BLaER1 treated with 17β-estradiol and CSF1 and Interleukin-3, amounts not matched to agents 10 nM and 100 nM (cell line): ENCODE measurements around the gene PDE11A.

ENCODE experiments used
- H3K27ac ChIP-seq, 11 experiments: shearing (Covaris generic); formaldehyde crosslinking; 2 replicates each; pipeline ENCODE4 v1.8.1; 2022
- H3K27me3 ChIP-seq, 11 experiments: shearing (Covaris generic); formaldehyde crosslinking; 2 replicates each; pipeline ENCODE4 v1.8.1; 2022
- H3K36me3 ChIP-seq, 11 experiments: shearing (Covaris generic); formaldehyde crosslinking; 2 replicates each; pipeline ENCODE4 v1.8.1; 2022
- H3K4me1 ChIP-seq, 10 experiments: shearing (Covaris generic); formaldehyde crosslinking; 2 replicates each; pipeline ENCODE4 v1.8.1; 2022
- H3K4me2 ChIP-seq, 11 experiments: shearing (Covaris generic); formaldehyde crosslinking; 2 replicates each; pipeline ENCODE4 v1.8.1; 2022
- H3K4me3 ChIP-seq, 10 experiments: shearing (Covaris generic); formaldehyde crosslinking; 2 replicates each; pipeline ENCODE4 v1.8.1; 2022
- H3K9ac ChIP-seq, 11 experiments: shearing (Covaris generic); formaldehyde crosslinking; 2 replicates each; pipeline ENCODE4 v1.8.1; 2022
- H3K9me3 ChIP-seq, 11 experiments: shearing (Covaris generic); formaldehyde crosslinking; replicated peaks in 1 of 11; 2 replicates each; pipeline ENCODE4 v1.8.1; 2022
- H4K20me1 ChIP-seq, 11 experiments: shearing (Covaris generic); formaldehyde crosslinking; 2 replicates each; pipeline ENCODE4 v1.8.1; 2022
- Cebpa-rat ChIP-seq, 11 experiments: shearing (Covaris generic); IDR thresholded peaks; 2 replicates each; pipeline ENCODE4 v1.8.1; 2022

Gene PDE11A

GRCh38 chr2:177746358-177746757, 326.2 kb downstream of the PDE11A start:
- Histone ChIP-seq H4K20me1 (no peaks in the 10 kb centered on the region), H3K9me3 (no peaks in the 10 kb centered on the region), H3K27me3 (no peaks in the 10 kb centered on the region), H3K27ac (no peak overlapping the region), H3K4me1 (peaks cover 0 to 6% (median 0%) of the 10 kb centered on the region in 10 experiments; a peak in 1 of 20 replicates), H3K4me2 (no peak overlapping the region), H3K9ac (no peak overlapping the region), H3K4me3 (no peak overlapping the region), H3K36me3 (no peaks in the 10 kb centered on the region)
- no peak for TF ChIP-seq Cebpa-rat (IDR thresholded peaks at IDR 0.05)

DNA sequence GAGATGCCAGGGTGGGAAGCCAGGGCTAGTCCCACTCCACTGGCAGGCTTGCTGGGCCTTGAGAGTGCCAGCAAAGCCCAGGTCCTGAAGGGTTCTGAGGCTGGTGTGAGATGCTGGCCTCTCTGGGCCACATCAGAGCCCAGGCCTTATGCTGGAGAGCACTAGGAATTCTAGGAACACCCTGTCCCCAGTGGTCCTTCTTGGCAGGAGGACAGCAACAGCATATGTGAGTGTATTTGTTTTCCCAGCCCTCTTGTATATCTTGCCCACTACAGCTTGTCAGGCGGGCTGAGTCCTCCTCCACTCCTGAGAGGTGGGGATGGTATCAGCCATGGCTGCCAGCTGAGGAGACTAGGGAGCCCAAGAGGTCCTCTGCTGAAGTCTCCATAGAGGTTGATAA, 327.0 kb downstream of the PDE11A start:
- H3K4me1 ChIP-seq, result peaks cover 0 to 6% (median 0%) of the 10 kb centered on the region in 10 experiments; a peak in 1 of 20 replicates
- H3K9me3 ChIP-seq, result no peaks in the 10 kb centered on the region
- TF ChIP-seq Cebpa-rat (IDR thresholded peaks at IDR 0.05), result no peak
- no peaks in the 10 kb centered on the region for H3K27me3 ChIP-seq
- no peaks in the 10 kb centered on the region for H4K20me1 ChIP-seq
- H3K4me2 ChIP-seq, result no peak overlapping the region
- H3K27ac ChIP-seq, result no peak overlapping the region
- no peak overlapping the region for H3K9ac ChIP-seq
- no peak overlapping the region for H3K4me3 ChIP-seq
- H3K36me3 ChIP-seq, result no peaks in the 10 kb centered on the region

DNA sequence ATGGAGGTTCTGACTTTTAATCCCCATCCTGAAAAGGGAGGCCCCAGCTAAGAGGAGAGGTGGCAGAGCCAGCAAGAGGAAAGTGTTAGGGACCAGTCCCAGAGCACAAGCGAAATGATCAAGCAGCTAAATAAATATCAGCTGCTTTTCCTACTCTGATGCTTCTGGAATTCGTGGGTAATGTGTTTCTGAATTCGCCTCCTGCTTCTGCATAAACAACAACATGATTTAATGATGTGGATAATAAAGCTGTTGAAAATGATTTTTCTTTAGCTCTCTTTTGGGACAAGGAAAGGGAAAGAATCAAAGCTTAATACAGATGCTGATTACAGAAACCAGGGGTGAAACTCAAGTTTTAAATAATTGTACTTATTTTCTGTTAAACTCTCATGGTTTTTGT, 329.7 kb downstream of the PDE11A start:
- H3K4me3 ChIP-seq, result no peak overlapping the region
- no peak overlapping the region for H3K27ac ChIP-seq
- H3K9ac ChIP-seq, result no peak overlapping the region
- H3K9me3 ChIP-seq, result 0 out of 22 replicates have a peak, but pooled peaks cover 0 to 4% (median 0%) of the 10 kb centered on the region in 11 experiments
- no peaks in the 10 kb centered on the region for H4K20me1 ChIP-seq
- H3K4me2 ChIP-seq, result no peak overlapping the region
- no peaks in the 10 kb centered on the region for H3K36me3 ChIP-seq
- no peaks in the 10 kb centered on the region for H3K27me3 ChIP-seq
- TF ChIP-seq Cebpa-rat (IDR thresholded peaks at IDR 0.05), result no peak
- peaks cover 0 to 19% (median 11%) of the 10 kb centered on the region in 10 experiments; a peak in 14 of 20 replicates for H3K4me1 ChIP-seq

DNA sequence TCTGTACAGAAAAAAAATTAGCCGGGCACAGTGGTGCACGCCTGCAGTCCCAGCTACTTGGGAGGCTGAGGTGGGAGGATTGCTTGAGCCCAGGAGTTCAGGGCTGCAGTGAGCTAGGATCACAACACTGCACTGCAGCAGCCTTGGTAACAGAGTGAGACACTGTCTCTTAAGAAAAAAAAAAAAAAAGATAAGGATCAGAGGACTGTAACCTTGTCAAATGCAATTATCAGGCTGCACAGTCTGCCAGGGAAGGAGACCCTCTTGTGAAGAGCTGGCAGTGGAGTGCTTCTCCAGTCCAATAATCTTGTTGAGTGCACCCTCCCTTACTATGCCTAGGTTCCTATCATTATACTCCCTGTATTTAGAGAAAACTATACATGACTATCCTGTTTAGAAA, 330.7 kb downstream of the PDE11A start:
- Histone ChIP-seq H3K9me3 (0 out of 22 replicates have a peak, but pooled peaks cover 0 to 4% (median 0%) of the 10 kb centered on the region in 11 experiments), H4K20me1 (no peaks in the 10 kb centered on the region), H3K9ac (no peak overlapping the region), H3K4me2 (no peak overlapping the region), H3K27me3 (no peaks in the 10 kb centered on the region), H3K4me1 (peaks cover 0 to 19% (median 11%) of the 10 kb centered on the region in 10 experiments; a peak in 14 of 20 replicates), H3K4me3 (no peak overlapping the region), H3K27ac (no peak overlapping the region), H3K36me3 (no peaks in the 10 kb centered on the region)
- no peak for TF ChIP-seq Cebpa-rat (IDR thresholded peaks at IDR 0.05)

GRCh38 chr2:177740700-177741099, 331.9 kb downstream of the PDE11A start:
- H3K27ac ChIP-seq, result no peak overlapping the region
- H3K27me3 ChIP-seq, result no peaks in the 10 kb centered on the region
- H3K4me1 ChIP-seq, result peaks cover 3 to 15% (median 11%) of the 10 kb centered on the region in 10 experiments; a peak in 16 of 20 replicates
- no peak overlapping the region for H3K4me2 ChIP-seq
- H4K20me1 ChIP-seq, result no peaks in the 10 kb centered on the region
- TF ChIP-seq Cebpa-rat (IDR thresholded peaks at IDR 0.05), result no peak
- H3K36me3 ChIP-seq, result no peaks in the 10 kb centered on the region
- no peak overlapping the region for H3K9ac ChIP-seq
- no peak overlapping the region for H3K4me3 ChIP-seq
- H3K9me3 ChIP-seq, result 0 out of 22 replicates have a peak, but pooled peaks cover 0 to 4% (median 0%) of the 10 kb centered on the region in 11 experiments

DNA sequence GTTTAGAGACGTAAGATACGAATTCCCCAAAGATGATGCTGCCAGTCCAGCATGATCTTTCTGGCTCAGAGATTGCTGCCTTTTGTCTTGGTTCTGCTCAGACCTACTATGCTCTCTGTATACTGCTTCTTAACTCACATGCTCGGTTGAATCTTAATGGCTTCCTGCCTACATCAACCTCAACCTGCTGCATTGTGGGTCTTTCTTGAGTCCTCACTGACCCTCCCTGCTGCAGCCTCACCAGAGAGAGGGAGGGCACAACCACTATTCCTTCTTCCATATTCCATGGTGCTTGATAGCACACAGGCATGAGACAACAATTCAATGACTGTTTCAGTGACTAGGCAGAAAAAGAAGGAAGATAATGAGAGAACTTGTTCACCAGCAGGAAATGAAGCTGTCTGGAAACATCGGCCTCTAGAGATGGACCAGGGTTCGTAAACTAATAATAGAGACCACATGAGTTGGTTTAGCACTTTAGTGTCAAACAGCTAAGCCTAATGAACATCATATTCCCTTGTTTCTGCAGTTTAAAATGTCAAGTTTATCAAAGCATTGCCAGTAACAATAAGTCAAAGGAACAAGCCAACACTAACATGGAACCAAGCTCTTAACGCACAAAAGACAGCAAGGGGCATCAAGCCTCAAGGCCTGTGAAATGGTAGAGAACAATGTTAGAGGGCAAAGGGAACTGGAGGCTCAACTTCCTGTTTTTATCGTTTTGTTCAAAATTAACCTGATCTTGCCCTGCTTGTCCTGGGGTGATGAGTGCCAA, 333.9 kb downstream of the PDE11A start:
- Histone ChIP-seq H3K36me3 (no peaks in the 10 kb centered on the region), H3K4me3 (no peak overlapping the region), H3K9me3 (0 out of 22 replicates have a peak, but pooled peaks cover 0 to 6% (median 0%) of the 10 kb centered on the region in 11 experiments), H3K4me1 (peaks cover 6 to 15% (median 11%) of the 10 kb centered on the region in 10 experiments; a peak in 16 of 20 replicates), H3K4me2 (peak overlapping the region in 10 of 11 experiments; percentile 6 to 46 (median 33); a peak in 16 of 22 replicates), H3K27ac (peak overlapping the region in 4 of 11 experiments; percentile 5 to 63 (median 44); a peak in 7 of 22 replicates), H3K27me3 (no peaks in the 10 kb centered on the region), H3K9ac (no peak overlapping the region), H4K20me1 (no peaks in the 10 kb centered on the region)
- no peak for TF ChIP-seq Cebpa-rat (IDR thresholded peaks at IDR 0.05)

DNA sequence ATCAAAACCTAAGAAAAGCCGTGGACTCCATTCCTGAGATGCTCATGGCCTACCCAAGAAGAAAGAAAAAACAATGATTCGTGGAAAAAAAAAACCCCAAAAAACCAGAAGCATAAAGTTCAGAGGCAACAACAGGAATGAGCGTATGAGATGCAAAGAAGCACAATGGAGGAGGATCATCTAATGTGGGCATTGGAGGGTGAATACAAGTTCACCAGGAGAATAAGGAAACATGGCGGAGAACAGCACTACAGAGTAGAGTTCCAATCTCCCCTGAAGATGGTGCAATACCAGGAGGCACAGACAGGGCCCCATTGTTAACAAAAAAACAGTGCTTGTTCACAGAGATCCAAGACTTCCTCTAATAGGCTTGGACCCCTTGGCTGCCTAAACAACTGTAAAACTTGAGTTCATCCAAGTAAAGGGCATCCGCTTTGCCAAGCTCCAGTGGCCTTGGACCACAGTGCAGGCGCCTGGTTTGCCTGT, 337.2 kb downstream of the PDE11A start:
- Histone ChIP-seq H3K27ac (no peak overlapping the region), H3K4me3 (no peak overlapping the region), H3K4me2 (peak overlapping the region in 2 of 11 experiments; percentile 7 to 23; a peak in 2 of 22 replicates), H3K4me1 (peaks cover 13 to 17% (median 14%) of the 10 kb centered on the region in 10 experiments; a peak in 19 of 20 replicates), H3K27me3 (no peaks in the 10 kb centered on the region), H4K20me1 (no peaks in the 10 kb centered on the region), H3K9ac (no peak overlapping the region), H3K9me3 (0 out of 22 replicates have a peak, but pooled peaks cover 0 to 6% (median 0%) of the 10 kb centered on the region in 11 experiments), H3K36me3 (no peaks in the 10 kb centered on the region)
- no peak for TF ChIP-seq Cebpa-rat (IDR thresholded peaks at IDR 0.05)

GRCh38 chr2:177733322-177733855, 339.2 kb downstream of the PDE11A start:
- TF ChIP-seq Cebpa-rat (IDR thresholded peaks at IDR 0.05), result no peak
- Histone ChIP-seq H3K27me3 (no peaks in the 10 kb centered on the region), H3K4me3 (no peak overlapping the region), H3K9me3 (0 out of 22 replicates have a peak, but pooled peaks cover 0 to 6% (median 0%) of the 10 kb centered on the region in 11 experiments), H3K27ac (no peak overlapping the region), H3K4me1 (peaks cover 4 to 14% (median 10%) of the 10 kb centered on the region in 10 experiments; a peak in 19 of 20 replicates), H4K20me1 (no peaks in the 10 kb centered on the region), H3K9ac (no peak overlapping the region), H3K4me2 (no peak overlapping the region), H3K36me3 (no peaks in the 10 kb centered on the region)

GRCh38 chr2:177731384-177731783, 341.2 kb downstream of the PDE11A start:
- TF ChIP-seq Cebpa-rat (IDR thresholded peaks at IDR 0.05), result no peak

More at GRCh38 chr2:177731384-177731783, 341.2 kb downstream of the PDE11A start:
- H3K4me3 ChIP-seq, result no peak overlapping the region
- H4K20me1 ChIP-seq, result no peaks in the 10 kb centered on the region
- peak overlapping the region in 6 of 11 experiments; percentile 13 to 52 (median 31); a peak in 7 of 22 replicates for H3K4me2 ChIP-seq
- peaks cover 0 to 14% (median 5%) of the 10 kb centered on the region in 10 experiments; a peak in 11 of 20 replicates for H3K4me1 ChIP-seq
- no peaks in the 10 kb centered on the region for H3K27me3 ChIP-seq
- H3K27ac ChIP-seq, result no peak overlapping the region
- H3K9ac ChIP-seq, result no peak overlapping the region
- no peaks in the 10 kb centered on the region for H3K36me3 ChIP-seq
- H3K9me3 ChIP-seq, result 0 out of 22 replicates have a peak, but pooled peaks cover 0 to 6% (median 0%) of the 10 kb centered on the region in 11 experiments
